Endothelial cell of umbilical vein (primary cell): Measurements from ENCODE around the gene MGAT4A. TPM values are rescaled to one million over a fixed set of nuclear protein-coding genes. Genes with fewer than 3 reads are reported as not detected.

Experiments used
- BruUV-seq: library from RNA; stranded (reverse); fragments of 400-500 nt; replicated peaks from 2 replicates; lab custom pipeline; 2021; lab: Mats Ljungman, UMichigan
- CTCF ChIA-PET: fragments of 300-600, 350-600 bp; sonication (Branson Sonifier 250); formaldehyde crosslinking; loops from one replicate; lab custom pipeline; 2021; ENCODE audit warnings: antibody characterized with exemption, inconsistent platforms; lab: Charles Lee
- POLR2A ChIA-PET: fragments of 300-600, 350-600 bp; sonication (Branson Sonifier 250); formaldehyde crosslinking; loops from one replicate; lab custom pipeline; 2021; ENCODE audit warnings: antibody characterized with exemption, inconsistent platforms; lab: Charles Lee
- DNase-seq: peaks from one replicate; pipeline ENCODE4 v3.0.0-alpha.2; 2011; ENCODE audit warnings: low read depth, low spot score
- FAIRE-seq: peaks from 2 replicates; lab custom pipeline; 2011; peaks lifted over from hg19 to GRCh38; lab: Jason Lieb, UNC
- H2AFZ ChIP-seq: 2 replicates; pipeline ENCODE4 v1.6.0; 2012; ENCODE audit warnings: low read depth, low read length, control low read depth, inconsistent platforms
- H3K27ac ChIP-seq: 2 replicates; pipeline ENCODE4 v1.5.1; 2011; ENCODE audit warnings: low read depth, mild to moderate bottlenecking, control low read depth, low read length, moderate library complexity; ENCODE audit not compliant: insufficient read depth
- H3K27me3 ChIP-seq, 2 experiments: 2 replicates each; pipeline versions ENCODE4 v1.6.0 to v1.6.1; 2011; ENCODE audit warnings: low read length in 2 of 2, mixed read lengths in 1 of 2; ENCODE audit not compliant: control insufficient read depth in 2 of 2, insufficient read depth in 2 of 2
- H3K36me3 ChIP-seq, 2 experiments: 2 replicates in 1 of 2; 3 replicates in 1 of 2; pipeline ENCODE4 v1.5.1; 2011; ENCODE audit warnings: low read length in 2 of 2, mild to moderate bottlenecking in 1 of 2, moderate library complexity in 1 of 2; ENCODE audit not compliant: control insufficient read depth in 2 of 2, insufficient read depth in 2 of 2; ENCODE audit errors: extremely low read depth in 1 of 2
- H3K4me1 ChIP-seq: 3 replicates; pipeline ENCODE4 v1.5.1; 2011; ENCODE audit warnings: mild to moderate bottlenecking, low read length; ENCODE audit not compliant: control insufficient read depth, insufficient read depth; ENCODE audit errors: extremely low read depth
- H3K4me2 ChIP-seq: 2 replicates; pipeline ENCODE4 v1.6.1; 2011; ENCODE audit warnings: low read length, control low read depth, mixed read lengths; ENCODE audit not compliant: insufficient read depth
- H3K4me3 ChIP-seq, 3 experiments: fragments of 200-600 bp in 1 of 3; sonication (generic), shearing (Covaris generic) in 1 of 3; replicated peaks in 1 of 3; 2 replicates each; pipeline ENCODE4 v1.5.1; 2011 to 2016; ENCODE audit warnings: control low read depth in 3 of 3, low read length in 3 of 3, mild to moderate bottlenecking in 2 of 3, inconsistent platforms in 1 of 3, low read depth in 1 of 3, moderate library complexity in 1 of 3; ENCODE audit not compliant: insufficient read depth in 1 of 3
- H3K79me2 ChIP-seq: 2 replicates; pipeline ENCODE4 v1.6.0; 2012; ENCODE audit warnings: low read length, inconsistent platforms; ENCODE audit not compliant: control insufficient read depth, insufficient read depth
- H3K9ac ChIP-seq: replicated peaks from 2 replicates; pipeline ENCODE3; 2011; ENCODE audit warnings: low read length, control low read depth; ENCODE audit not compliant: insufficient read depth; ENCODE audit errors: extremely low read depth
- H3K9me1 ChIP-seq: replicated peaks from 3 replicates; pipeline ENCODE4 v1.6.0; 2011; ENCODE audit warnings: mild to moderate bottlenecking, low read length; ENCODE audit not compliant: control insufficient read depth, insufficient read depth; ENCODE audit errors: extremely low read depth
- H3K9me3 ChIP-seq: replicated peaks from 2 replicates; pipeline ENCODE4 v1.5.1; 2012; ENCODE audit warnings: low read length, inconsistent platforms; ENCODE audit not compliant: control insufficient read depth, insufficient read depth
- H4K20me1 ChIP-seq: replicated peaks from 2 replicates; pipeline ENCODE3; 2011; ENCODE audit warnings: mild to moderate bottlenecking, low read length; ENCODE audit not compliant: control insufficient read depth, insufficient read depth; ENCODE audit errors: extremely low read depth
- EZH2 ChIP-seq: IDR thresholded peaks from 2 replicates; pipeline ENCODE4 v1.6.1; 2012; ENCODE audit warnings: borderline replicate concordance, low read depth, mild to moderate bottlenecking, moderate library complexity, low read length, inconsistent platforms; ENCODE audit not compliant: severe bottlenecking
- FOS ChIP-seq: IDR thresholded peaks from 2 replicates; pipeline ENCODE4 v1.6.1; 2011; ENCODE audit warnings: mild to moderate bottlenecking, low read length, moderate library complexity, borderline replicate concordance; ENCODE audit not compliant: insufficient read depth
- GATA2 ChIP-seq: IDR thresholded peaks from 2 replicates; pipeline ENCODE4 v1.7.0; 2011; ENCODE audit warnings: low read depth, mild to moderate bottlenecking, moderate library complexity, mixed read lengths, low read length; ENCODE audit not compliant: insufficient read length, insufficient read depth
- JUN ChIP-seq: IDR thresholded peaks from 2 replicates; pipeline ENCODE4 v1.6.1; 2011; ENCODE audit warnings: borderline replicate concordance, low read depth; ENCODE audit not compliant: insufficient read length, insufficient read depth
- MAX ChIP-seq: IDR thresholded peaks from 2 replicates; pipeline ENCODE4 v1.6.1; 2011; ENCODE audit not compliant: insufficient read depth, insufficient read length
- POLR2A ChIP-seq: IDR thresholded peaks from 2 replicates; pipeline ENCODE4 v1.6.1; 2012; ENCODE audit warnings: low read depth, mild to moderate bottlenecking, control low read depth, low read length
- POLR2AphosphoS5 ChIP-seq: IDR thresholded peaks from 2 replicates; pipeline ENCODE4 v1.6.1; 2012; ENCODE audit warnings: low read depth, mild to moderate bottlenecking, control low read depth, low read length, moderate library complexity; ENCODE audit not compliant: insufficient read depth
- dilution Hi-C: fragments of 300-500 bp; cut with MboI; formaldehyde crosslinking; loops from one replicate; pipeline ENCODE4 v1.15.0; 2019; ENCODE audit warnings: low sequenced_read_pairs; ENCODE audit not compliant: extremely low pct_ligation_motif_present
- intact Hi-C: fragments of 100-400 bp; cut with micrococcal nuclease; formaldehyde crosslinking; loops from one replicate; pipeline ENCODE4 v1.10.0; 2022
- polyA plus RNA-seq, 4 experiments: library from polyadenylated mRNA; depleted of rRNA in 3 of 4; stranded (reverse) in 3 of 4; unstranded in 1 of 4; fragments of >200 nt; gene quantifications; 2 replicates each; pipeline versions ENCODE4 v1.2.1 to v1.2.3, GENCODE V29; 2011 to 2012; ENCODE audit warnings: missing spikeins in 1 of 4
- total RNA-seq: library from RNA; stranded (reverse); gene quantifications from 2 replicates; pipeline ENCODE4 v1.2.3, GENCODE V29; 2021

The MGAT4A gene
- total and polyA plus RNA-seq, 2 donors (not counting 3 experiments of a cell fraction or from before 2014, with no cell fraction given), result 9.2 to 42.2 TPM

- intact Hi-C loops, result loop anchor here (1.0 to 5.0 kb wide), 6 partner anchors 52 to 416 kb away; no protein-coding TSS in a partner anchor
- no peak for FAIRE-seq
These were observed 80.9 kb downstream of the MGAT4A start for GRCh38 chr2:98649992-98650375.

More at GRCh38 chr2:98649992-98650375, 80.9 kb downstream of the MGAT4A start:
- ChIA-PET CTCF (interaction anchor here (0.6 to 1.9 kb wide), 62 partner anchors 8 to 1611 kb away, joined by 3 to 136 read pairs (median 5); partner anchors contain the start of genes CRACDL, MGAT4A, MITD1 and MRPL30), POLR2A (interaction anchor here (0.5 to 1.1 kb wide), 2 partner anchors 61 to 81 kb away, joined by 3 to 5 read pairs; partner anchors contain the start of gene MGAT4A)
- H3K4me2 ChIP-seq, result no peak overlapping the region
- H3K9me1 ChIP-seq, result peaks cover 2% of the 10 kb centered on the region
- DNase-seq, result no peak
- no peak overlapping the region for H3K27ac ChIP-seq
- H4K20me1 ChIP-seq, result no peaks in the 10 kb centered on the region
- no TSS peak for BruUV-seq
- no peaks in the 10 kb centered on the region for H3K27me3 ChIP-seq
- no peak overlapping the region for H2AFZ ChIP-seq
- no peaks in the 10 kb centered on the region for H3K9me3 ChIP-seq
- H3K36me3 ChIP-seq, result peaks cover 4 to 6% of the 10 kb centered on the region in 2 experiments
- TF ChIP-seq POLR2A, result no peak
- no peak for TF ChIP-seq FOS
- TF ChIP-seq POLR2AphosphoS5, result no peak
- no peak for TF ChIP-seq MAX
- TF ChIP-seq GATA2, result no peak
- no peak for TF ChIP-seq JUN
- TF ChIP-seq EZH2, result no peak
- H3K79me2 ChIP-seq, result peaks cover 14% of the 10 kb centered on the region
- H3K4me3 ChIP-seq, result no peak overlapping the region
- H3K4me1 ChIP-seq, result peaks cover 4% of the 10 kb centered on the region
- H3K9ac ChIP-seq, result no peak overlapping the region
- dilution Hi-C loops, result no loop called here
